ENCODE results near the gene TTLL10.

DNA sequence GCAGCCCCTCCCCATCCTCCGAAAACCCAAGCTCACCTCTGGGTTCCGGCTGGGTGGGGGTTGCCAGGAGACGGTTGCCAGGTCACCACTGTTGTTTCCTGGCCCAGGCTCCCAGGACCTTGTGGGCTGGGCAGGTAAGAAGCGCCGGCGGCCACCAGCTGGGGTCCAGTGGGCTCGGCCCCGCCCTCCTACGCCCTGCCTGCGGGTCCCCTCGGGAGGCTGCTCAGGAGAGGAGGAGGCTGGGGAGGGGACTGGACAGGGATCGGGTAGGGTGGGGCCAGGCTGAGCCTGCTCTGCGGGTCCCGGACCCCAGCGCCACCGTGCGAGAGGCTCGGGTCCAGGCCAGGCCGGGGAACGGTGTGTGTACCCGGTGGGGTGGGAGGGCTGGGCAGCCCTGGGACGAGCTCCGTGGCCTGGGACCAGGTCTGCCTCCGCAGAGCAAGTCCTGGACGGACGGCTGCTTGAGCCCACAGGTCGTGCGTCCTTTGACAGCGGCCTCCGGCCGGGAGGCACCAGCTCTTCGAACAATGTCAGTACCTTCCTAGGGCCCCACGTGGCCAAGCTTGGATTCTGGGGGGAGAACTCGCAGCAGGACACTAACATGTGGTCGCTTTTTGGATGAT, at the start of gene TTLL10:
- TF ChIP-seq TAF1 (IDR thresholded peaks at IDR 0.05; ENCODE audit: borderline replicate concordance, low read depth, low read length) (no peak), POLR2AphosphoS5 (IDR thresholded peaks at IDR 0.05; ENCODE audit: low read depth, low read length) (no peak), POLR2A (IDR thresholded peaks at IDR 0.05; ENCODE audit: low read depth, low read length) (no peak)
